Hepatocyte (in vitro differentiated cells): ENCODE data around the gene PLS3.

Source experiments
- CTCF ChIP-seq: fragments of 200-600 bp; sonication (generic); IDR thresholded peaks from 2 replicates; pipeline ENCODE4 v1.5.1; 2016; ENCODE audit warnings: antibody characterized with exemption, mild to moderate bottlenecking; ENCODE audit not compliant: poor library complexity
- EZH2 ChIP-seq: fragments of 200-600 bp; sonication (generic); IDR thresholded peaks from 2 replicates; pipeline ENCODE4 v1.6.1; 2016; ENCODE audit warnings: antibody characterized with exemption, mild to moderate bottlenecking, borderline replicate concordance

DNA sequence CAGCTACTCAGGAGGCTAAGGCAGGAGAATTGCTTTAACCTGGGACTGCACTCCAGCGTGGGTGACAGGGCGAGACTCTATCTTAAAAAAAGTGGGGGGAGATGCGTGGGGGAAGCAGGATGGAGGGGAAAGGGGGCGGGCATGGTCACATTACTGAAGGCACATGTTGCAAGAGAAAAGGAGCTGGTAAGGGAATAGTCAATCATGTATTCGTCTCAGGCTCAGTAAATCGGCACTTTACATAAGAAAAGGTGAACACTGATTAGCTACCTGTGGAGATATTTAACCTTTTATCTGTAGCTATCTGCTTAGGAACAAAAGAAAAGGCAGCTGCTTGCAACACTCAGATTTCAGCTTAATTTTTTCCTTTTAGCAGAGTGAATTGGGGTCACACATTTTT lies 132.5 kb downstream of the PLS3 start:
- TF ChIP-seq CTCF (no peak), EZH2 (no peak)
